22Rv1 (cell line): ENCODE results near the gene PDE4B.

ENCODE experiments used
- ZFX ChIP-seq: fragments of 450-650 bp; IDR thresholded peaks from 2 replicates; pipeline ENCODE4 v1.6.1; 2017; ENCODE audit warnings: antibody characterized with exemption, borderline replicate concordance
- TF ChIP-seq, protein P1 (sequence below): fragments of 450-650 bp; IDR thresholded peaks from 2 replicates; pipeline ENCODE4 v1.5.1; 2017; ENCODE audit warnings: mild to moderate bottlenecking

DNA sequence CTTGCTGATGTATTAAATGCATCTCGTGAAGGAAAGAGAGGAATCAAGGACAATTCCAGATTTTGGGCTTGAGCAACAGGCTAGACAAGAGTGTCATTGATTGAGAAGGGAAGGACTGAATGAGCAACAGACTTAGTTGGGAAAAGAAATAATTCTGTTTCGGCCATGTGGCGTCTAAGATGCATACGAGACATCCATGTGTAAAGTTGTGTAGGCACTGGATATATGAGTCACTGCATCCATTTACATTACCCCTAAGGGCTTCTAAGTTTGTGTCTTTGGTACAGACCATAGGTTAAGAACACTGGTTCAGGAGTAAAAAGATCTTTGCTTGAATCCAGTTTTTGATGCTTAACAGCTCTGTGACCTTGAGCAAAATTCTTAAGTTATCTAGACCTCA, 434.3 kb downstream of the PDE4B start:
- TF ChIP-seq, protein P1, sequence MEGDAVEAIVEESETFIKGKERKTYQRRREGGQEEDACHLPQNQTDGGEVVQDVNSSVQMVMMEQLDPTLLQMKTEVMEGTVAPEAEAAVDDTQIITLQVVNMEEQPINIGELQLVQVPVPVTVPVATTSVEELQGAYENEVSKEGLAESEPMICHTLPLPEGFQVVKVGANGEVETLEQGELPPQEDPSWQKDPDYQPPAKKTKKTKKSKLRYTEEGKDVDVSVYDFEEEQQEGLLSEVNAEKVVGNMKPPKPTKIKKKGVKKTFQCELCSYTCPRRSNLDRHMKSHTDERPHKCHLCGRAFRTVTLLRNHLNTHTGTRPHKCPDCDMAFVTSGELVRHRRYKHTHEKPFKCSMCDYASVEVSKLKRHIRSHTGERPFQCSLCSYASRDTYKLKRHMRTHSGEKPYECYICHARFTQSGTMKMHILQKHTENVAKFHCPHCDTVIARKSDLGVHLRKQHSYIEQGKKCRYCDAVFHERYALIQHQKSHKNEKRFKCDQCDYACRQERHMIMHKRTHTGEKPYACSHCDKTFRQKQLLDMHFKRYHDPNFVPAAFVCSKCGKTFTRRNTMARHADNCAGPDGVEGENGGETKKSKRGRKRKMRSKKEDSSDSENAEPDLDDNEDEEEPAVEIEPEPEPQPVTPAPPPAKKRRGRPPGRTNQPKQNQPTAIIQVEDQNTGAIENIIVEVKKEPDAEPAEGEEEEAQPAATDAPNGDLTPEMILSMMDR, result no peak
- TF ChIP-seq ZFX, result no peak
